PC-3 (cell line): ENCODE data around the gene EIPR1.

Source experiments
- EZH2 ChIP-seq: fragments of 300-600 bp; sonication (generic); IDR thresholded peaks from one replicate; pipeline ENCODE4 v1.6.1; 2017; ENCODE audit warnings: antibody characterized with exemption, mild to moderate bottlenecking, low read length; ENCODE audit not compliant: unreplicated experiment
- TF ChIP-seq, protein P1 (sequence below): fragments of 300-600 bp; sonication (generic); conservative IDR thresholded peaks from 2 replicates; pipeline ENCODE4 v1.5.1; 2017; ENCODE audit warnings: antibody characterized with exemption, low read depth, mild to moderate bottlenecking, low read length

DNA sequence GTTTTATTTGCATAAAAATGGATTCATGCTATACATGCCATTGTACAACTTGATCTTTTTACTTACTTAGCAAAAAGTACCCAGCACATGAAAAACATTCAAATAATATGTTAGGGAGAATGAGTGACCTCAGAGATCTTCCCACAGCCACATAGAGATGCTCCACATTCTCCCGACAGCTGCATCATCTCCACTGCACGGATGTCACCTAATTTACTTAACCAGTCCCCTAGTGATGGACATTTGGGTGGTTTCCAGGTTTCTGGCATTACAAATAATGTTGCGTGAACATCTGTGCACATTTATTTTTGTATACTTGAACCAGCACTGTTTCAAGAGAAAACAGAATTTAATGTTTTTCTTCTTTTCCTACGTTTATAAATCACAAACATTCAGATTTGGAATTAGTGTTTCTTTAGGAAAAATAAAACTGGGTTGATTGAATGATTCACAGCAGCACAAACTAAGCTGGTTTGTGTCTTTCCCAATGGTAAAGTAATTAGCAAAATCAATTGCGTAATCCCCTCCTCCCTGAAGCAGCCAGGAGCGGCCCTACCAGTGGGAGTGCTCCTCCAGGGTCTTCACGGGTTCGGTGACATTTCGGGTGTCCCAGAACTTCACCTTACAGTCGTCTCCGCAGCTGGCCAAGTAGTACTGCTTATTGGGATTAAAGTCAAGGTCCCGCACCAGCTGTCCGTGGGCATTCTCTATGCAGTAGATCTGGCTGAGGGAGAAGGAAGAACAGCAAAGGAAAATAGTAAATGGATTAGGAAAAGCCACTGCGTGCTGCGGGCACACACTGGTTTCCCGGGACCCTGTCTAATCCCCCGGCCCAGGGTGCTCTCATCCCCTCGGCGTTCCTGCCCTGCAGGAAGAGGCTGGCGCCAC lies 183.9 kb downstream of the EIPR1 start:
- no peak for TF ChIP-seq EZH2
- TF ChIP-seq, protein P1, sequence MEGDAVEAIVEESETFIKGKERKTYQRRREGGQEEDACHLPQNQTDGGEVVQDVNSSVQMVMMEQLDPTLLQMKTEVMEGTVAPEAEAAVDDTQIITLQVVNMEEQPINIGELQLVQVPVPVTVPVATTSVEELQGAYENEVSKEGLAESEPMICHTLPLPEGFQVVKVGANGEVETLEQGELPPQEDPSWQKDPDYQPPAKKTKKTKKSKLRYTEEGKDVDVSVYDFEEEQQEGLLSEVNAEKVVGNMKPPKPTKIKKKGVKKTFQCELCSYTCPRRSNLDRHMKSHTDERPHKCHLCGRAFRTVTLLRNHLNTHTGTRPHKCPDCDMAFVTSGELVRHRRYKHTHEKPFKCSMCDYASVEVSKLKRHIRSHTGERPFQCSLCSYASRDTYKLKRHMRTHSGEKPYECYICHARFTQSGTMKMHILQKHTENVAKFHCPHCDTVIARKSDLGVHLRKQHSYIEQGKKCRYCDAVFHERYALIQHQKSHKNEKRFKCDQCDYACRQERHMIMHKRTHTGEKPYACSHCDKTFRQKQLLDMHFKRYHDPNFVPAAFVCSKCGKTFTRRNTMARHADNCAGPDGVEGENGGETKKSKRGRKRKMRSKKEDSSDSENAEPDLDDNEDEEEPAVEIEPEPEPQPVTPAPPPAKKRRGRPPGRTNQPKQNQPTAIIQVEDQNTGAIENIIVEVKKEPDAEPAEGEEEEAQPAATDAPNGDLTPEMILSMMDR, result no peak
